Endodermal cell (in vitro differentiated cells): ENCODE data around the gene MARK3. TPM values are rescaled to one million over a fixed set of nuclear protein-coding genes. Genes with fewer than 3 reads are reported as not detected.

Source experiments
- DNase-seq: peaks from one replicate; pipeline ENCODE4 v3.0.0-alpha.2; 2017
- H3K27ac ChIP-seq: 2 replicates; pipeline ENCODE4 v1.5.1; 2013; ENCODE audit warnings: mild to moderate bottlenecking, low read depth, low read length, moderate library complexity
- H3K27me3 ChIP-seq: 2 replicates; pipeline ENCODE4 v1.6.1; 2013; ENCODE audit warnings: mild to moderate bottlenecking, low read length, moderate library complexity; ENCODE audit not compliant: insufficient read depth, control insufficient read depth, poor library complexity, severe bottlenecking
- H3K36me3 ChIP-seq: 2 replicates; pipeline ENCODE4 v1.7.0; 2013; ENCODE audit warnings: mild to moderate bottlenecking, low read length, moderate library complexity; ENCODE audit not compliant: control insufficient read depth, insufficient read depth
- H3K4me1 ChIP-seq: one replicate; pipeline ENCODE4 v1.7.0; 2013; ENCODE audit warnings: low read length; ENCODE audit not compliant: control insufficient read depth, insufficient read depth
- H3K4me3 ChIP-seq: 2 replicates; pipeline ENCODE4 v1.5.1; 2013; ENCODE audit warnings: mild to moderate bottlenecking, low read length, moderate library complexity
- H3K9ac ChIP-seq: 2 replicates; pipeline ENCODE4 v1.6.1; 2013; ENCODE audit warnings: mild to moderate bottlenecking, low read length, moderate library complexity; ENCODE audit not compliant: poor library complexity, severe bottlenecking; ENCODE audit errors: extremely low read depth
- H3K9me3 ChIP-seq: 2 replicates; pipeline ENCODE4 v1.6.1; 2013; ENCODE audit warnings: mild to moderate bottlenecking, low read length, moderate library complexity; ENCODE audit not compliant: control insufficient read depth
- H3K27ac Mint-ChIP-seq: 2 replicates; pipeline ENCODE4 v1.8.0; 2020; ENCODE audit warnings: mixed read lengths
- H3K27me3 Mint-ChIP-seq: 2 replicates; pipeline ENCODE4 v1.8.0; 2021; ENCODE audit warnings: mild to moderate bottlenecking, mixed read lengths; ENCODE audit not compliant: insufficient read depth
- H3K36me3 Mint-ChIP-seq: 2 replicates; pipeline ENCODE4 v1.8.0; 2020; ENCODE audit warnings: low read depth, mixed read lengths
- H3K4me1 Mint-ChIP-seq: 2 replicates; pipeline ENCODE4 v1.8.0; 2020; ENCODE audit warnings: mixed read lengths
- H3K4me3 Mint-ChIP-seq: 2 replicates; pipeline ENCODE4 v1.8.0; 2020; ENCODE audit warnings: mild to moderate bottlenecking, moderate library complexity, mixed read lengths
- H3K9me3 Mint-ChIP-seq: 2 replicates; pipeline ENCODE4 v1.8.0; 2020; ENCODE audit warnings: mild to moderate bottlenecking, mixed read lengths
- WGBS, 2 experiments: methylation state at CpG; one replicate each; pipeline versions ENCODE4 v1.1.5 to v1.1.7; 2013; ENCODE audit warnings: missing lambda C conversion rate in 2 of 2, mixed read lengths in 1 of 2; ENCODE audit not compliant: insufficient coverage in 1 of 2, insufficient read length in 1 of 2; 5-methylcytosine and 5-hydroxymethylcytosine counted together
- total RNA-seq, 2 donors: library from RNA; stranded (reverse); fragmentation: NEBNext Ultra II Directional in 1 of 2; extraction: Animal tissue kit (Norgen Biotek cat#: 25700) in 1 of 2; gene quantifications; 2 replicates in 1 of 2; 3 replicates in 1 of 2; pipeline ENCODE4 v1.2.1, GENCODE V29; 2021
- TF ChIP-seq, protein P1 (sequence below): fragments of 200-600 bp; sonication (generic); conservative IDR thresholded peaks from 2 replicates; pipeline ENCODE4 v1.5.0; 2021; ENCODE audit warnings: antibody characterized with exemption, mild to moderate bottlenecking

Gene MARK3
- total RNA-seq, 2 donors from 2014 or later, result 95.8 to 106 TPM

DNA sequence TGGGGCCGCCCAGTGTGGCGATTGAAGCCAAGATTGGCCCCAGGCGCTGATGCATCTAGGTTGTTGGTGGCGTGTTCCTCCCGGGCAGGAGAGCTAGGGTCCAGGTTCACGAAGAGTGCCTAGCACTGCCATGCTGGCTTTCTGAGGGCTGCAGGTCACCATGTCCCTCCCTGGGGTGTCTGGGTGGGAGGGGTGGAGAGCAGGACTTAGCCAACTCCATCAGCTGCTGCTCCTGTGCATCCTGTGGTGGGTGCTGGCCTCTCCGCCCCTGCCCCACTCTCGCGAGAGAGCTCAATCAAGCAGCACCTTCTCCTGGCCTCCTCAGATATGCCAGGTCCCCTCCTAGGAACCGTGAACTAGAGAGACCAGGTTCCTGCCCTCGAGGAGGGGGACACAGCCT, 145.6 kb downstream of the MARK3 start:
- no peaks in the 10 kb centered on the region for H3K27me3 ChIP-seq
- H3K9ac ChIP-seq, result no peak overlapping the region
- no peak overlapping the region for H3K27ac ChIP-seq
- peaks cover 15% of the 10 kb centered on the region for H3K4me1 ChIP-seq
- Mint-ChIP-seq H3K4me3 (peak overlapping the region; percentile 82), H3K4me1 (peaks cover 15% of the 10 kb centered on the region), H3K36me3 (no peaks in the 10 kb centered on the region), H3K9me3 (no peaks in the 10 kb centered on the region), H3K27ac (no peak overlapping the region), H3K27me3 (no peaks in the 10 kb centered on the region)
- no peak overlapping the region for H3K4me3 ChIP-seq
- peaks cover 7% of the 10 kb centered on the region for H3K36me3 ChIP-seq
- WGBS, 2 experiments, result 92 to 100% methylated on average over 7 to 11 of the region's 11 CpGs
- DNase-seq, result no peak
- TF ChIP-seq, protein P1, sequence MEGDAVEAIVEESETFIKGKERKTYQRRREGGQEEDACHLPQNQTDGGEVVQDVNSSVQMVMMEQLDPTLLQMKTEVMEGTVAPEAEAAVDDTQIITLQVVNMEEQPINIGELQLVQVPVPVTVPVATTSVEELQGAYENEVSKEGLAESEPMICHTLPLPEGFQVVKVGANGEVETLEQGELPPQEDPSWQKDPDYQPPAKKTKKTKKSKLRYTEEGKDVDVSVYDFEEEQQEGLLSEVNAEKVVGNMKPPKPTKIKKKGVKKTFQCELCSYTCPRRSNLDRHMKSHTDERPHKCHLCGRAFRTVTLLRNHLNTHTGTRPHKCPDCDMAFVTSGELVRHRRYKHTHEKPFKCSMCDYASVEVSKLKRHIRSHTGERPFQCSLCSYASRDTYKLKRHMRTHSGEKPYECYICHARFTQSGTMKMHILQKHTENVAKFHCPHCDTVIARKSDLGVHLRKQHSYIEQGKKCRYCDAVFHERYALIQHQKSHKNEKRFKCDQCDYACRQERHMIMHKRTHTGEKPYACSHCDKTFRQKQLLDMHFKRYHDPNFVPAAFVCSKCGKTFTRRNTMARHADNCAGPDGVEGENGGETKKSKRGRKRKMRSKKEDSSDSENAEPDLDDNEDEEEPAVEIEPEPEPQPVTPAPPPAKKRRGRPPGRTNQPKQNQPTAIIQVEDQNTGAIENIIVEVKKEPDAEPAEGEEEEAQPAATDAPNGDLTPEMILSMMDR, result no peak
- no peaks in the 10 kb centered on the region for H3K9me3 ChIP-seq

DNA sequence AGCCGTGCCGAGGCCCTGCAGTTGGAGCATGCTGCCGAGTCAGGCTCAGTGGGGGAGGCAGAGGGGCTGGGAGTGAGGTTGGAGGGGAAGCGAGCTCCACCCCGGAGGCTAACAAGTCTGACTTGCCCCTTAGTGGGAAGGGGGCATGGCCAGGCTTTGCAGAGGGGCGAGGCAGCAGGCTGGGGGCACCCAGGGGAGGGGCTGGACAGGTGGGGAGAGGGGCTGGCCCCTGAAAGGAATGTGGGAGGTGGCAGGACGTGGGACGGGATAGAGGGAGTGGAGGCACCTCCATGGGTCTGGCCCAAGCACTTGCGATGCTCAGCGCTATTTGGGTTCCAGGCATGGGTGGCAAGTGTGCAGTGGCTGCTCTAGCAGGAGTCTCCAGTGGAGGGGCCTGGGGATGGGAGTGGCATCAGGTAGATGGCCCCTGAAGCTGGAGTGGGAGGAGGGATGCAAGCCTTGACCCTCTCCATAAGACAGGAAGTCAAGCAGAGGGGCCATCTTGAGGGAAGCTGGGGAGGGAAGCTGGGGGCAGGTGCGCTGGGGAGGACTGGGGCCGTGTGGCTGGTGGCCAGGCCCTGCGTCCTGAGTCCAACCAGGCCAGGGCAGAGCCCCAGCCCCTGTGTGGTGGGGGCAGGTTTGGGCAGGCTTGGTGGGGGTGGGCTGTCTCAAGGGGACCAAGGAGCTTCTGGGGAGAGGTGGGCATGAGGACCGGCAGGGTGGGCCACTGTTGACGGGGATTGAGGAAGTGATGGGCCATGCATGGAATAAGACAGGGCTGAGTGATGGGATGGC, 146.4 kb downstream of the MARK3 start:
- H3K4me3 Mint-ChIP-seq, result no peak overlapping the region

GRCh38 chr14:103532216-103533136, 147.3 kb downstream of the MARK3 start:
- no peak overlapping the region for H3K4me3 Mint-ChIP-seq

More for the DNA sequence above, 146.4 kb downstream of the MARK3 start:
- Histone ChIP-seq H3K9ac (no peak overlapping the region), H3K4me1 (peaks cover 7% of the 10 kb centered on the region), H3K27me3 (no peaks in the 10 kb centered on the region), H3K9me3 (no peaks in the 10 kb centered on the region), H3K4me3 (no peak overlapping the region), H3K36me3 (peaks cover 7% of the 10 kb centered on the region), H3K27ac (no peak overlapping the region)
- Mint-ChIP-seq H3K36me3 (no peaks in the 10 kb centered on the region), H3K27ac (no peak overlapping the region), H3K9me3 (no peaks in the 10 kb centered on the region), H3K27me3 (no peaks in the 10 kb centered on the region), H3K4me1 (peaks cover 13% of the 10 kb centered on the region)
- 94 to 98% methylated on average over 6 to 15 of the region's 15 CpGs for whole genome bisulfite sequencing, 2 experiments
- DNase-seq, result no peak
- TF ChIP-seq, protein P1, result no peak

More at GRCh38 chr14:103532216-103533136, 147.3 kb downstream of the MARK3 start:
- no peak for DNase-seq
- H3K27me3 Mint-ChIP-seq, result no peaks in the 10 kb centered on the region
- TF ChIP-seq, protein P1, result no peak
- 92 to 94% methylated on average over 18 to 32 of the region's 32 CpGs for WGBS, 2 experiments
- Histone ChIP-seq H3K9me3 (no peaks in the 10 kb centered on the region), H3K27ac (no peak overlapping the region), H3K27me3 (no peaks in the 10 kb centered on the region), H3K4me3 (no peak overlapping the region), H3K36me3 (peaks cover 7% of the 10 kb centered on the region), H3K9ac (no peak overlapping the region), H3K4me1 (peaks cover 7% of the 10 kb centered on the region)
- no peaks in the 10 kb centered on the region for H3K36me3 Mint-ChIP-seq
- no peak overlapping the region for H3K27ac Mint-ChIP-seq
- H3K9me3 Mint-ChIP-seq, result no peaks in the 10 kb centered on the region
- peaks cover 13% of the 10 kb centered on the region for H3K4me1 Mint-ChIP-seq
